NCI-H345 treated with DMSO at 0.1 percent for 48 hours (cell line): Measurements from ENCODE around the gene SNCA.
A peak's percentile ranks its signal among the peaks of the same experiment; 100 is the strongest.

ENCODE experiments used
- DNase-seq: peaks from one replicate; lab custom pipeline; 2025; ENCODE audit not compliant: unreplicated experiment; lab: John Stamatoyannopoulos, UW

SNCA gene

GRCh38 chr4:89712827-89713226 lies 124.1 kb downstream of the SNCA start:
- no peak for DNase-seq

DNA sequence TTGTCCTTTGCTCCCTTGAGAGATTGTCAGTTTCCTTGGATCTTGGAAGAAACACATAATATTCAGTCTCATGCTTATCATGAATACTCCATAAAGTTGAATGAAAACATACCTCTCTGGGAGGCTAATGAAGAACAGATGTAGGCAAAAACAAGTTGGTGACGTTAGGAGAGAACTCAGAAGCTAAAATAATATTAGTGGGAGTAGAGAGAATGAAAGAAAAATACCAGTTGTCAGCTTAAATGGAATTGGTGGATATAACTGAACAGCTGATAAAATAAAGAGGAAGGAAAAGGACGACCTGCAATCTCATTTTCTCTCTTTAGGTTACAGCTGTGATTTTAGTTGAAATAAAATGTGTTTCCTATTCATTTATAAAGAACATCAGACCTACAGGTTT lies 124.8 kb downstream of the SNCA start:
- no peak for DNase-seq

- DNase-seq = no peak
These were observed 128.0 kb downstream of the SNCA start for GRCh38 chr4:89708903-89709421.

DNA sequence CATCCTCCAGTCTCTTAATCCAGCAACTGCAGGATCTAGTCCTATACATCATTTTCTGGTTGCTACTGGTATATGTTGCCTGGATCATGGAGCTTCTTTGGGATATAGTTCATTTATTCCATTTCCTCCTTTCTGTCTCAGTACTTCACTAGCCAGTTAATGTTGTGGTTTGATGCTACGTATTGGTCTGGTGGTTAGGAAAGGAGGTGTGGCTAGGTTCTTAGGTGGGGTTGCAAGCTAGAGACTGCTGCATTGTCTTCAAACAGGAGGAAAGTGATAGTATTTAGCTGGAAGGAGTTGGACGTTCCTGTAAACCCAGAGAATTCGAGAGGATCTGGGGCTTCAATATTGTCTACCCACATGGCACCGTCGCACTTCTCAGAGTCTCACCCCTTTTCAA lies 129.5 kb downstream of the SNCA start:
- no peak for DNase-seq

- no peak for DNase-seq
These were observed 132.1 kb downstream of the SNCA start for GRCh38 chr4:89704651-89705395.

DNA sequence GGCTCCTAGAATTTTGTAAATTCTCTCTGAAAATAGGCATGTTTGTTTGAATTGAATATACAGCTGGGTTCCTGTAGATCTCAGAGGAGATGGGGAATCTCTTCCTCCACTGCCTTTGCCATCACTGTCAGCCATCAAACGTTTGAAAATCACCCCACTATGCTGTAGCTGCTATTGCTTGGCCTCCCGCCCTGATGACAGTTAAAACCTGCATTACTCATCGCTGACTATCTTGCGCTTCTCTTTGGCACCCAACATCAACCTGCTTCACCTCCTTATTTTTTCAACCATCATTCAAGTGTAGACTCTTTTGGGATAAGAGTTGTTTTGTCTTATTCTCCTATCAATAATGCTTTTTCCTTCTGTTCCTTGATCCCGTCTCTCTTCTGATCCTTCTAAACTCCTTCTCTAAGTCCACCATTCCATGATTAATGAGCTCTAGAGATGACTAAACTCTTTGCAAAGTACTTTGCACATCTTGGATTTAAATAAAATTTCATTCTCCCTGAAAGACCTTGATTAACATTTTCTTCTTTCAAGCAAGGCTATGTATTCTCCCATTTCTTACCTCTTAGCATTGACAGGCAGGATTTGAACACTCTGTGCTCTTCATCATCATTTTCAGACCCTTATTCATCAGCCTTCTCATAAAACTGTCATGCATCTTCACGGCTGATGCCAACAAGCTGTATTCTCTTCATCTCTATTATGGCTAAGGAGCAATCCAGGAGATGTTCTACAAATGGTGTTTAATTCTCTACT lies 133.0 kb downstream of the SNCA start:
- DNase-seq = no peak

DNA sequence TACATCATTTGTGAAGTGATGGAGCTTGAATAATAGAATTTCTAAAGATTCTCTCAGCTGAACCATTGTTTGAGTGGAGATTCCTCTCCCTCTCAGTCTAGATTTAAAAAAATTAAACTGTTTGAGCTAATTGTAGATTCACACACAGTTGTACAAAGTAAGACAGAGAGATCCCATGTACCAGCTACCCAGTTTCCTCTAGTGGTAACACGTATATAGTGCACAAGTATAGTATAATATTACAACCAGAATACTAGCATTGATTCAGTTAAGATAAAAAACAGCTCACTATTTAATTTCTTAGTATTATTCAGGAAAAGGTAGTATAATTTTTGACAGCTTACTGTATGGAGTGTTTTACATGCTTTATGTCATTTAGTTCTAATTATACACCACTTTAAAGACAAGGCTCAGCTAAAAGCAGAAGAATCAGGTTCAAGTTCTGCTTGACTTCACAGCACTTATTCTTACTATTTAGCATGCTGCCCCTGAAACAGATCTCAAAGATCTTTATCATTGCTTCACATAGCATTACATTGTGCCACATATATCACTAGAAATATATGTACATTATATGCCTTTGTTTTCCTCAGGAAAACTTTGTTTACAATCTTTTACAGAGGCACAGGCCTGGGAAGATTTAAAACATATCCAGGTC lies 136.1 kb downstream of the SNCA start:
- no peak for DNase-seq

DNA sequence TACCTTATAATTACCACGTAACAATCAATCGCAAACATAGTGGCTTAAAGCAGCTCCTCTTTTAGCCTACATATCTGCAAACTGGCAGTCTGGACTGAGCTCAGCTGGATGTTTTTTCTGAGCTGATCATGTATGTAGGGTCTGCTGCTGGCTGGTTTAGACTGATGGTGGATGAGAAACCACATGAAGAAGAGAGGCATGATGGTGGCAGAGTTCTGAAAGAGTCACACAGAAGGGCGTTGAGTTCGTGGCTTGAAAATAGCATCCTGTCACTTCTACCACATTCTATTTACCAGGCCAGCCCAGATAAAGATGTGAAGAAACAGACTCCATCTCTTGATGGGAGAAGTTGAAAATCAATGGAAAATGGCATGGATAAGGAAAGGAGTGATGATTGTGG lies 151.3 kb downstream of the SNCA start:
- DNase-seq = no peak

GRCh38 chr4:89685277-89685676 lies 151.7 kb downstream of the SNCA start:
- DNase-seq = no peak

- DNase-seq = no peak
These were observed 152.4 kb downstream of the SNCA start for GRCh38 chr4:89684536-89684935.

DNA sequence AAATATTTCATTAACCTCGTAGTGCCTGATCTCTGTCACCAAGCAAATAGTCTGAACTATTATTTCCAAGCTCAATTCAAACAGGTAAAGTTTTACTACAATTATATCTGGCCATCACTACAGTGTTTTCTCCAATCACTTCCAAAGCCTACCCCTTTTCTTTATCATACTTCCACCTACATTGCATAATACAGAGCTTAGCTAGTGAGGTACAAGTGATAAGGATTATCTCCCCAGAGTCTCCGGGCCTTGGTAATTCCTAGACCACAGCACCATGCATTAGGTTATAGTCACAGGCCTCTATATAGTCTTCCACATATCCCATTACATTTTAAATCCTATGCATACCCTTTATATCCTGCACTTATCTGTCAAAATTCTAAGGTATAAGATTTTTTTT lies 154.2 kb downstream of the SNCA start:
- DNase-seq = no peak

DNA sequence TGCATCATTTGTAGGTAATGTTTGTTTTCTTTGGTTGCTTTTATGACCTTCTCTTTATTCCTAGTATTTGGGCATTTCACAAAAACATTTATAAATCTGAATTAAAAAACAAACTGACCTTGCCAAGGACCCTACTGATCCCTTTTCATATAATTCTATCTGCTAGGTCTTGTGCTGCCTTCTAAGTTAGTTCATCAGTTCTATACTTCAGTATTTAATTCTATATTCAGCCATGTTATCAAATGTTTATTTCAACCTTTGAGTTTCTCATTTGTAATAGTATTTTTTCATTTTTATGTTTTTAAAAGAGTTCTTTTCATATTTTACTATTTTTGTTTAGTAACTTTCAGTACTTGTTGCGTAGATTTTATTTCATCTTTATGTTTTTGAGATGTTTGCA lies 155.3 kb downstream of the SNCA start:
- no peak for DNase-seq

DNA sequence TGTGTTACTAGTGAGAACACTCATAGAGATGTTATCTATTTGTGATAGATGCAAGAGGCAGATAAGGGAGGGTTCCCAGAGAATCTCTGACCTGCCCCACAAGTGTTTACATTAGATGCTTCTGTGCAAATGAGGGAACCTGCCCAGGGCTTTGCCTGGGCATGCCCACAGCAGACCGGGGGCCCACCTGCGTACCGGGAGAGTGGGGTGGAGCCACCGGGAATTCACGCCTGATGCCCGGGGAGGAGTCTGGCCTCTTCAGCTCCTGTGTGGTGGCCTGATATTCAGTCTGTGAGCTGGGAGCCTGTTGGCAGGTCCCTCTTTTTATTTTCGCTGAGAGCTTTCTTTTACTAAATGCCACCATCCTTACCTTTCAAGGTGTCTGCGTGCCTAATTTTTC lies 155.7 kb downstream of the SNCA start:
- DNase-seq = peak; percentile 60

- DNase-seq = no peak
These were observed 162.0 kb downstream of the SNCA start for GRCh38 chr4:89674876-89675459.
